ENCODE data around the gene ARHGAP12. TPM values are rescaled to one million over a fixed set of nuclear protein-coding genes. Genes with fewer than 3 reads are reported as not detected.

Gene ARHGAP12
- total and polyA plus RNA-seq, 2 donors from 2014 or later, result 15.0 to 30.9 TPM

- DNase-seq (peak in 2 of 5 donors; percentile 14 to 27), FAIRE-seq (no peak)
- no peak for TF ChIP-seq CTCF (IDR thresholded peaks at IDR 0.05; ENCODE audit: borderline replicate concordance, extremely low read depth, insufficient read depth)
- peak overlapping the region in 1 of 2 donors; percentile 61 for H3K27ac ChIP-seq (ENCODE audit: low read depth in 2 of 2, low read length in 2 of 2)
- peak overlapping the region in 1 of 3 donors; percentile 27 for H3K9ac ChIP-seq (ENCODE audit: low read length in 3 of 3)
- no peaks in the 10 kb centered on the region for H3K9me3 ChIP-seq (ENCODE audit: control insufficient read depth in 2 of 3, insufficient read depth in 1 of 3, low read length in 3 of 3)
- peaks cover 0 to 4% (median 2%) of the 10 kb centered on the region in 3 donors for H3K4me1 ChIP-seq (ENCODE audit: control insufficient read depth in 2 of 3, insufficient read depth in 2 of 3, low read depth in 1 of 3, low read length in 3 of 3)
- peaks cover 0 to 3% (median 2%) of the 10 kb centered on the region in 3 donors for H3K36me3 ChIP-seq (ENCODE audit: control insufficient read depth in 2 of 3, insufficient read depth in 3 of 3, low read length in 3 of 3)
- intact Hi-C loops (cut with DNase I), result no loop called here
- H3K4me3 ChIP-seq (ENCODE audit: low read length in 3 of 3), result peak overlapping the region in 1 of 3 donors; percentile 30
- H3K27me3 ChIP-seq (ENCODE audit: control insufficient read depth, insufficient read depth, low read length), result no peaks in the 10 kb centered on the region
Measured at GRCh38 chr10:31864834-31865518, 63.7 kb downstream of the ARHGAP12 start.

- DNase-seq (no peak), FAIRE-seq (no peak)
- no peak overlapping the region for H3K4me3 ChIP-seq (ENCODE audit: low read length in 3 of 3)
- H3K9ac ChIP-seq (ENCODE audit: low read length in 3 of 3), result no peak overlapping the region
- no peak overlapping the region for H3K27ac ChIP-seq (ENCODE audit: low read depth in 2 of 2, low read length in 2 of 2)
- H3K27me3 ChIP-seq (ENCODE audit: control insufficient read depth, insufficient read depth, low read length), result no peaks in the 10 kb centered on the region
- intact Hi-C loops (cut with DNase I), result no loop called here
- peaks cover 0 to 5% (median 4%) of the 10 kb centered on the region in 3 donors for H3K36me3 ChIP-seq (ENCODE audit: control insufficient read depth in 2 of 3, insufficient read depth in 3 of 3, low read length in 3 of 3)
- no peaks in the 10 kb centered on the region for H3K4me1 ChIP-seq (ENCODE audit: control insufficient read depth in 2 of 3, insufficient read depth in 2 of 3, low read depth in 1 of 3, low read length in 3 of 3)
- no peaks in the 10 kb centered on the region for H3K9me3 ChIP-seq (ENCODE audit: control insufficient read depth in 2 of 3, insufficient read depth in 1 of 3, low read length in 3 of 3)
- TF ChIP-seq CTCF (IDR thresholded peaks at IDR 0.05; ENCODE audit: borderline replicate concordance, extremely low read depth, insufficient read depth), result no peak
Measured at GRCh38 chr10:31855033-31855432, 73.6 kb downstream of the ARHGAP12 start.

GRCh38 chr10:31853629-31854028, 75.0 kb downstream of the ARHGAP12 start:
- H3K27ac ChIP-seq (ENCODE audit: low read depth in 2 of 2, low read length in 2 of 2), result no peak overlapping the region
- no peaks in the 10 kb centered on the region for H3K9me3 ChIP-seq (ENCODE audit: control insufficient read depth in 2 of 3, insufficient read depth in 1 of 3, low read length in 3 of 3)
- no peak overlapping the region for H3K9ac ChIP-seq (ENCODE audit: low read length in 3 of 3)
- FAIRE-seq (no peak), DNase-seq (no peak)
- H3K27me3 ChIP-seq (ENCODE audit: control insufficient read depth, insufficient read depth, low read length), result no peaks in the 10 kb centered on the region
- no peak overlapping the region for H3K4me3 ChIP-seq (ENCODE audit: low read length in 3 of 3)
- no peak for TF ChIP-seq CTCF (IDR thresholded peaks at IDR 0.05; ENCODE audit: borderline replicate concordance, extremely low read depth, insufficient read depth)
- H3K4me1 ChIP-seq (ENCODE audit: control insufficient read depth in 2 of 3, insufficient read depth in 2 of 3, low read depth in 1 of 3, low read length in 3 of 3), result no peaks in the 10 kb centered on the region
- intact Hi-C loops (cut with DNase I), result no loop called here
- peaks cover 0 to 4% (median 0%) of the 10 kb centered on the region in 3 donors for H3K36me3 ChIP-seq (ENCODE audit: control insufficient read depth in 2 of 3, insufficient read depth in 3 of 3, low read length in 3 of 3)

Data from kidney (tissue), 14 donors.